HEK293T (cell line): ENCODE measurements around the gene FAM114A1.
A peak's percentile ranks its signal among the peaks of the same experiment; 100 is the strongest.

ENCODE experiments used
- CTCF ChIA-PET: fragments of 350-600 bp; formaldehyde crosslinking; extraction: SDS; loops from one replicate; lab custom pipeline; 2021; ENCODE audit warnings: antibody characterized with exemption, inconsistent platforms; lab: Yijun Ruan, JAX
- POLR2A ChIA-PET: fragments of 350-600 bp; formaldehyde crosslinking; extraction: SDS; loops from one replicate; lab custom pipeline; 2020; ENCODE audit warnings: antibody characterized with exemption, inconsistent platforms; lab: Yijun Ruan, JAX
- DNase-seq: peaks from one replicate; pipeline ENCODE4 v3.0.0; 2012; ENCODE audit warnings: mixed read lengths; ENCODE audit errors: extremely low spot score
- ARNT ChIP-seq: fragments of 450-650 bp; IDR thresholded peaks from 2 replicates; pipeline ENCODE4 v1.6.1; 2017; ENCODE audit warnings: mild to moderate bottlenecking
- BHLHE40 ChIP-seq: fragments of 450-650 bp; IDR thresholded peaks from 2 replicates; pipeline ENCODE4 v1.6.1; 2016; ENCODE audit warnings: mild to moderate bottlenecking, moderate library complexity, borderline replicate concordance
- CTBP1 ChIP-seq: fragments of 450-650 bp; IDR thresholded peaks from 2 replicates; pipeline ENCODE4 v1.6.1; 2016; ENCODE audit warnings: borderline replicate concordance
- ELF4 ChIP-seq: fragments of 450-650 bp; IDR thresholded peaks from 2 replicates; pipeline ENCODE4 v1.6.1; 2017; ENCODE audit warnings: antibody characterized with exemption
- FOXA1 ChIP-seq: fragments of 450-650 bp; IDR thresholded peaks from 2 replicates; pipeline ENCODE4 v1.6.1; 2016; ENCODE audit warnings: mild to moderate bottlenecking
- FOXK2 ChIP-seq: fragments of 450-650 bp; IDR thresholded peaks from 2 replicates; pipeline ENCODE4 v1.6.1; 2016; ENCODE audit warnings: mild to moderate bottlenecking
- FOXM1 ChIP-seq: fragments of 450-650 bp; IDR thresholded peaks from 2 replicates; pipeline ENCODE4 v1.6.1; 2017; ENCODE audit warnings: mild to moderate bottlenecking, borderline replicate concordance
- HDGF ChIP-seq: fragments of 450-650 bp; IDR thresholded peaks from 2 replicates; pipeline ENCODE4 v1.6.1; 2017; ENCODE audit warnings: antibody characterized with exemption, borderline replicate concordance
- L3MBTL2 ChIP-seq: fragments of 450-650 bp; conservative IDR thresholded peaks from 2 replicates; pipeline ENCODE4 v1.6.1; 2016; ENCODE audit warnings: mild to moderate bottlenecking
- LEF1 ChIP-seq: fragments of 450-650 bp; IDR thresholded peaks from 2 replicates; pipeline ENCODE4 v1.6.1; 2017; ENCODE audit warnings: mild to moderate bottlenecking, borderline replicate concordance
- NFRKB ChIP-seq: fragments of 450-650 bp; IDR thresholded peaks from 2 replicates; pipeline ENCODE4 v1.6.1; 2016; ENCODE audit warnings: mild to moderate bottlenecking, moderate library complexity
- PKNOX1 ChIP-seq: fragments of 450-650 bp; IDR thresholded peaks from 2 replicates; pipeline ENCODE4 v1.6.1; 2016
- SP1 ChIP-seq: fragments of 450-650 bp; IDR thresholded peaks from 2 replicates; pipeline ENCODE4 v1.6.1; 2017
- SUZ12 ChIP-seq: fragments of 450-650 bp; IDR thresholded peaks from 2 replicates; pipeline ENCODE4 v1.6.1; 2016; ENCODE audit warnings: mild to moderate bottlenecking
- TARDBP ChIP-seq: fragments of 450-650 bp; IDR thresholded peaks from 2 replicates; pipeline ENCODE4 v1.6.1; 2016
- ZNF384 ChIP-seq: fragments of 450-650 bp; IDR thresholded peaks from 2 replicates; pipeline ENCODE4 v1.6.1; 2016

Gene FAM114A1

GRCh38 chr4:38921151-38921550 is 53.5 kb downstream of the FAM114A1 start:
- TF ChIP-seq FOXK2 (no peak), ELF4 (no peak), PKNOX1 (no peak), SP1 (no peak), CTBP1 (no peak), FOXA1 (no peak), TARDBP (no peak), ZNF384 (no peak), SUZ12 (no peak), HDGF (no peak), ARNT (no peak), NFRKB (no peak), FOXM1 (no peak), L3MBTL2 (no peak)
- ChIA-PET CTCF (no interaction called here), POLR2A (no interaction called here)
- no peak for DNase-seq

- no peak for TF ChIP-seq BHLHE40
- no peak for DNase-seq
- CTCF ChIA-PET: no interaction called here
- POLR2A ChIA-PET: no interaction called here
These were observed 56.1 kb downstream of the FAM114A1 start for GRCh38 chr4:38923746-38924145.

GRCh38 chr4:38924353-38924752 is 56.7 kb downstream of the FAM114A1 start:
- no peak for DNase-seq
- ChIA-PET POLR2A (no interaction called here), CTCF (interaction anchor here (0.6 to 1.1 kb wide), 2 partner anchors 211 to 954 kb away, joined by 3 read pairs; no protein-coding TSS in a partner anchor)
- TF ChIP-seq TARDBP (no peak), L3MBTL2 (no peak), LEF1 (no peak), SP1 (no peak), ZNF384 (no peak), FOXM1 (no peak), NFRKB (no peak), BHLHE40 (no peak), FOXA1 (no peak), ARNT (no peak), CTBP1 (no peak)

- TF ChIP-seq FOXM1 (no peak), ZNF384 (no peak), TARDBP (no peak), FOXA1 (no peak), ARNT (no peak), SUZ12 (no peak), FOXK2 (no peak), SP1 (no peak), HDGF (no peak), L3MBTL2 (no peak), CTBP1 (no peak), BHLHE40 (no peak)
- POLR2A ChIA-PET: no interaction called here
- peak; percentile 9 for DNase-seq
- CTCF ChIA-PET: interaction anchor here (0.7 kb wide), 1 partner anchor 60 kb away, joined by 3 read pairs; no protein-coding TSS in a partner anchor
These were observed 58.1 kb downstream of the FAM114A1 start for GRCh38 chr4:38925492-38926413.

GRCh38 chr4:38926896-38927295 is 59.3 kb downstream of the FAM114A1 start:
- ChIA-PET CTCF (interaction anchor here (0.7 kb wide), 1 partner anchor 61 kb away, joined by 3 read pairs; no protein-coding TSS in a partner anchor), POLR2A (no interaction called here)
- no peak for TF ChIP-seq FOXK2
- no peak for DNase-seq

- ChIA-PET POLR2A (no interaction called here), CTCF (no interaction called here)
- DNase-seq: no peak
- TF ChIP-seq ELF4: no peak
- no peak for TF ChIP-seq FOXK2
- TF ChIP-seq L3MBTL2: no peak
- no peak for TF ChIP-seq FOXA1
- no peak for TF ChIP-seq SP1
- TF ChIP-seq ZNF384: no peak
- TF ChIP-seq CTBP1: no peak
- no peak for TF ChIP-seq ARNT
- no peak for TF ChIP-seq BHLHE40
- TF ChIP-seq NFRKB: no peak
- no peak for TF ChIP-seq TARDBP
- TF ChIP-seq SUZ12: no peak
- TF ChIP-seq FOXM1: no peak
- no peak for TF ChIP-seq HDGF
- TF ChIP-seq PKNOX1: no peak
- TF ChIP-seq LEF1: no peak
These were observed 61.0 kb downstream of the FAM114A1 start for GRCh38 chr4:38928568-38928967.

- POLR2A ChIA-PET: no interaction called here
- DNase-seq: no peak
- TF ChIP-seq CTBP1 (no peak), ELF4 (no peak), ARNT (no peak), HDGF (no peak), FOXK2 (no peak), L3MBTL2 (no peak), PKNOX1 (no peak), BHLHE40 (no peak), SUZ12 (no peak), FOXM1 (no peak), TARDBP (no peak), FOXA1 (no peak), ZNF384 (no peak), NFRKB (no peak), SP1 (no peak), LEF1 (no peak)
- CTCF ChIA-PET: no interaction called here
These were observed 61.4 kb downstream of the FAM114A1 start for GRCh38 chr4:38928974-38929373.
